CD4-positive, alpha-beta T cell (primary cell): ENCODE results near the gene MYO15B. TPM values are rescaled to one million over a fixed set of nuclear protein-coding genes. Genes with fewer than 3 reads are reported as not detected.

ENCODE experiments used
- ATAC-seq: fragments of 200-7000 bp; cut with Tn5 transposase; one replicate; pipeline ENCODE4 v1.10.0; 2022; ENCODE audit warnings: mild to moderate bottlenecking; ENCODE audit not compliant: poor library complexity
- CTCF ChIA-PET: fragments of 350-600 bp; sonication (Branson Sonifier 250); formaldehyde crosslinking; loops from one replicate; lab custom pipeline; 2021; ENCODE audit warnings: antibody characterized with exemption, inconsistent platforms; lab: Charles Lee
- POLR2A ChIA-PET: fragments of 350-600 bp; sonication (Branson Sonifier 250); formaldehyde crosslinking; loops from one replicate; lab custom pipeline; 2021; ENCODE audit warnings: antibody characterized with exemption, inconsistent platforms; lab: Charles Lee
- DNase-seq, 14 experiments: peaks; one replicate each; pipeline ENCODE4 v3.0.0-alpha.2; 2013 to 2020; ENCODE audit warnings: mixed read lengths in 2 of 14
- H3K27ac ChIP-seq, 2 donors: one replicate each; pipeline versions ENCODE4 v1.5.1 to v1.7.0; 2013; ENCODE audit warnings: low read length in 2 of 2, low read depth in 1 of 2, mild to moderate bottlenecking in 1 of 2
- H3K27me3 ChIP-seq, 2 experiments: 1 replicate in 1 of 2; 2 replicates in 1 of 2; pipeline versions ENCODE4 v1.6.1 to v1.7.0; 2013; ENCODE audit warnings: low read length in 2 of 2, control low read depth in 1 of 2, mild to moderate bottlenecking in 1 of 2, moderate library complexity in 1 of 2; ENCODE audit not compliant: insufficient read depth in 2 of 2, control insufficient read depth in 1 of 2
- H3K36me3 ChIP-seq: one replicate; pipeline ENCODE4 v1.6.1; 2013; ENCODE audit warnings: low read length, control low read depth; ENCODE audit not compliant: insufficient read depth
- H3K4me1 ChIP-seq: one replicate; pipeline ENCODE4 v1.6.1; 2013; ENCODE audit warnings: low read length, control low read depth; ENCODE audit not compliant: insufficient read depth
- H3K4me3 ChIP-seq: one replicate; pipeline ENCODE4 v1.5.1; 2013; ENCODE audit warnings: mild to moderate bottlenecking, low read length, moderate library complexity
- H3K9me3 ChIP-seq, 2 experiments: 1 replicate in 1 of 2; 2 replicates in 1 of 2; pipeline versions ENCODE4 v1.6.1 to v1.7.0; 2013; ENCODE audit warnings: low read length in 2 of 2, mild to moderate bottlenecking in 2 of 2, control low read depth in 1 of 2, moderate library complexity in 1 of 2; ENCODE audit not compliant: control insufficient read depth in 1 of 2, insufficient read depth in 1 of 2
- H3K27ac Mint-ChIP-seq: one replicate; pipeline ENCODE4 v1.8.0; 2020; ENCODE audit warnings: mixed read lengths
- H3K27me3 Mint-ChIP-seq: one replicate; pipeline ENCODE4 v1.8.0; 2021; ENCODE audit warnings: mixed read lengths
- H3K36me3 Mint-ChIP-seq: one replicate; pipeline ENCODE4 v1.8.0; 2021; ENCODE audit warnings: low read depth, mixed read lengths
- H3K4me1 Mint-ChIP-seq: one replicate; pipeline ENCODE4 v1.8.0; 2021; ENCODE audit warnings: low read depth, mixed read lengths
- H3K4me3 Mint-ChIP-seq: one replicate; pipeline ENCODE4 v1.8.0; 2020; ENCODE audit warnings: mild to moderate bottlenecking, mixed read lengths
- H3K9me3 Mint-ChIP-seq: one replicate; pipeline ENCODE4 v1.8.0; 2020; ENCODE audit warnings: mixed read lengths
- intact Hi-C, 2 experiments: fragments of 100-400 bp; cut with DNase I in 1 of 2; cut with micrococcal nuclease in 1 of 2; formaldehyde crosslinking; loops; one replicate each; pipeline versions ENCODE4 v1.15.1 to v1.9.0; 2023 to 2025; cut with DNase I, micrococcal nuclease
- total RNA-seq, 174 experiments: library from RNA in 2 of 174; stranded (reverse) in 2 of 174; gene quantifications; one replicate each; pipeline ENCODE4 v1.2.3 and lab custom pipeline; 2021 to 2026
- TF ChIP-seq, protein P1 (sequence below): fragments of 200-600 bp; IDR thresholded peaks from one replicate; pipeline ENCODE4 v1.8.0; 2022; ENCODE audit warnings: antibody characterized with exemption, mild to moderate bottlenecking

Gene MYO15B
- total RNA-seq, 2 experiments from 2014 or later: 202 to 209 TPM

GRCh38 chr17:75634376-75634740, 46.8 kb downstream of the MYO15B start:
- no peak overlapping the region for H3K4me3 ChIP-seq
- no peak overlapping the region for H3K27ac ChIP-seq
- Mint-ChIP-seq H3K27ac (no peak overlapping the region), H3K27me3 (no peaks in the 10 kb centered on the region), H3K4me1 (peaks cover 13% of the 10 kb centered on the region), H3K9me3 (no peaks in the 10 kb centered on the region), H3K4me3 (no peak overlapping the region), H3K36me3 (no peaks in the 10 kb centered on the region)
- TF ChIP-seq, protein P1, sequence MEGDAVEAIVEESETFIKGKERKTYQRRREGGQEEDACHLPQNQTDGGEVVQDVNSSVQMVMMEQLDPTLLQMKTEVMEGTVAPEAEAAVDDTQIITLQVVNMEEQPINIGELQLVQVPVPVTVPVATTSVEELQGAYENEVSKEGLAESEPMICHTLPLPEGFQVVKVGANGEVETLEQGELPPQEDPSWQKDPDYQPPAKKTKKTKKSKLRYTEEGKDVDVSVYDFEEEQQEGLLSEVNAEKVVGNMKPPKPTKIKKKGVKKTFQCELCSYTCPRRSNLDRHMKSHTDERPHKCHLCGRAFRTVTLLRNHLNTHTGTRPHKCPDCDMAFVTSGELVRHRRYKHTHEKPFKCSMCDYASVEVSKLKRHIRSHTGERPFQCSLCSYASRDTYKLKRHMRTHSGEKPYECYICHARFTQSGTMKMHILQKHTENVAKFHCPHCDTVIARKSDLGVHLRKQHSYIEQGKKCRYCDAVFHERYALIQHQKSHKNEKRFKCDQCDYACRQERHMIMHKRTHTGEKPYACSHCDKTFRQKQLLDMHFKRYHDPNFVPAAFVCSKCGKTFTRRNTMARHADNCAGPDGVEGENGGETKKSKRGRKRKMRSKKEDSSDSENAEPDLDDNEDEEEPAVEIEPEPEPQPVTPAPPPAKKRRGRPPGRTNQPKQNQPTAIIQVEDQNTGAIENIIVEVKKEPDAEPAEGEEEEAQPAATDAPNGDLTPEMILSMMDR: no peak
- no peak for ATAC-seq
- DNase-seq: no peak
- ChIA-PET CTCF (interaction anchor here (0.5 to 3.3 kb wide), 5 partner anchors 14 to 119 kb away, joined by 3 to 78 read pairs (median 8); no protein-coding TSS in a partner anchor), POLR2A (interaction anchor here (1.0 kb wide), 1 partner anchor 17 kb away, joined by 3 read pairs; no protein-coding TSS in a partner anchor)
- peaks cover 4% of the 10 kb centered on the region for H3K36me3 ChIP-seq
- H3K27me3 ChIP-seq: no peaks in the 10 kb centered on the region
- H3K4me1 ChIP-seq: peaks cover 17% of the 10 kb centered on the region
- intact Hi-C loops: no loop called here
- no peaks in the 10 kb centered on the region for H3K9me3 ChIP-seq

DNA sequence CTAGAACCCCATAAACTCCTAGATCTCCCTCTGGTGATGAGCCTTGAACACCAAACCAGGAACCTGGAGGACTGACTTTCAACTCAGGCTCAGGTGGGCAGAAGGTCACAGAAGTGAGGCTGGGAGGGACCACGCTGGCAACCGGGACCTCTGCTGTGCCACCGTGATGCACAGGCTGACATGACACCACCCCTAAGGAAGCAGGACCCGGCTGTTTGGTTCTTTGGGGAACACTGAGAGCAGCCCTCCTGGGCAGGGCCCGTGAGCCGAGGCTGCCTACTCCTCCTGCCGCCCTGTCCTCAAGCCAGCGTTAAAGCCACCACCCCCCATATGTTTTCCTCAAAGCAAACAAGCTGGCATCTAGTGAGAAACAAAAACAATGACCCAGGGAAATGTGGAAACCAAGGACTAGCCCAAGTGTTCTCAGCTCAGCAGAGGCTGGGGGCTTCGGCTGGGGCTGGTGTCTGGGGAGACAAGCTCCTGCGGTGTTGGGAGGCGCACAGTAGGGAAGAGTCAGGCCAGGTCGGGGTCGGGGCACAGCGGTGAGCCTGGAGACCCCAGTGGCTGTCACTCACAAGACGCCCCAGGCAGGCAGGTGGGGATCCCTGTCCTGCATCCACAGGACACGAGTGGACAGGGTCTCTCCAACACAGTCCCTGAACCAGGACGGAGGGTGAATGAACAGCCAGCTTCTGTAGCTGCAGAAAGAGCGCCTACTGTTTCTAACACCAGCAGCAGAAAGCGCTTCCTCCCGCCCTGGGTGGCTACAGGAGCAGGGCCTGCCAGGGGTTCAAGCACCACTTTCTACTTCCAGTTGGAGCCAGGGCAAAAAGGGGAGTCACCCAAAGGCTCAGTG, 47.4 kb downstream of the MYO15B start:
- Mint-ChIP-seq H3K36me3 (no peaks in the 10 kb centered on the region), H3K27ac (no peak overlapping the region), H3K4me3 (no peak overlapping the region), H3K9me3 (no peaks in the 10 kb centered on the region), H3K4me1 (peaks cover 13% of the 10 kb centered on the region), H3K27me3 (no peaks in the 10 kb centered on the region)
- ChIA-PET CTCF (interaction anchor here (3.3 kb wide), 1 partner anchor 113 kb away, joined by 78 read pairs; no protein-coding TSS in a partner anchor), POLR2A (no interaction called here)
- TF ChIP-seq, protein P1: no peak
- Histone ChIP-seq H3K4me3 (no peak overlapping the region), H3K36me3 (peaks cover 4% of the 10 kb centered on the region), H3K9me3 (no peaks in the 10 kb centered on the region), H3K27ac (no peak overlapping the region), H3K27me3 (no peaks in the 10 kb centered on the region), H3K4me1 (peaks cover 17% of the 10 kb centered on the region)
- ATAC-seq (no peak), DNase-seq (no peak)
- intact Hi-C loops: no loop called here

GRCh38 chr17:75635610-75636202, 48.1 kb downstream of the MYO15B start:
- Histone ChIP-seq H3K27me3 (no peaks in the 10 kb centered on the region), H3K4me1 (peaks cover 17% of the 10 kb centered on the region), H3K36me3 (peaks cover 4% of the 10 kb centered on the region), H3K27ac (no peak overlapping the region), H3K9me3 (no peaks in the 10 kb centered on the region), H3K4me3 (no peak overlapping the region)
- intact Hi-C loops: no loop called here
- ChIA-PET POLR2A (no interaction called here), CTCF (no interaction called here)
- Mint-ChIP-seq H3K4me1 (peaks cover 13% of the 10 kb centered on the region), H3K4me3 (no peak overlapping the region), H3K9me3 (no peaks in the 10 kb centered on the region), H3K27ac (no peak overlapping the region), H3K27me3 (no peaks in the 10 kb centered on the region), H3K36me3 (no peaks in the 10 kb centered on the region)
- no peak for ATAC-seq
- no peak for DNase-seq
- TF ChIP-seq, protein P1: no peak
